ENCODE measurements around the gene RYR2.
"Not testable (repeated sequence)": the region's sequence is repeated elsewhere in the genome, so short reads cannot be mapped to it uniquely, and the experiment has no call there.

The RYR2 gene

GRCh38 chr1:237277994-237278393 lies 236.0 kb downstream of the RYR2 start:
- DNase-seq: not testable (repeated sequence)

- no peak for DNase-seq
Measured at GRCh38 chr1:237279629-237280028, 237.6 kb downstream of the RYR2 start.

GRCh38 chr1:237281481-237281880 lies 239.5 kb downstream of the RYR2 start:
- DNase-seq: no peak

GRCh38 chr1:237282208-237282783 lies 240.3 kb downstream of the RYR2 start:
- DNase-seq: no peak

- no peak for DNase-seq
Measured at GRCh38 chr1:237287876-237288521, 246.0 kb downstream of the RYR2 start.

GRCh38 chr1:237293804-237294203 lies 251.8 kb downstream of the RYR2 start:
- DNase-seq: no peak

- no peak for DNase-seq
Measured at GRCh38 chr1:237296861-237297260, 254.9 kb downstream of the RYR2 start.

- no peak for DNase-seq
Measured at GRCh38 chr1:237300642-237301041, 258.7 kb downstream of the RYR2 start.

- DNase-seq: no peak
Measured at GRCh38 chr1:237303929-237304328, 261.9 kb downstream of the RYR2 start.

GRCh38 chr1:237306726-237307125 lies 264.7 kb downstream of the RYR2 start:
- DNase-seq: no peak

GRCh38 chr1:237309595-237310118 lies 267.7 kb downstream of the RYR2 start:
- DNase-seq: no peak

- no peak for DNase-seq
Measured at GRCh38 chr1:237316352-237316751, 274.4 kb downstream of the RYR2 start.

- DNase-seq: no peak
Measured at GRCh38 chr1:237318748-237319147, 276.8 kb downstream of the RYR2 start.

- no peak for DNase-seq
Measured at GRCh38 chr1:237320890-237321289, 278.9 kb downstream of the RYR2 start.

GRCh38 chr1:237324226-237324625 lies 282.2 kb downstream of the RYR2 start:
- DNase-seq: no peak

GRCh38 chr1:237327061-237327460 lies 285.1 kb downstream of the RYR2 start:
- no peak for DNase-seq

GRCh38 chr1:237340892-237341291 lies 298.9 kb downstream of the RYR2 start:
- DNase-seq: no peak

- DNase-seq: no peak
Measured at GRCh38 chr1:237341391-237341790, 299.4 kb downstream of the RYR2 start.

GRCh38 chr1:237342730-237343129 lies 300.7 kb downstream of the RYR2 start:
- no peak for DNase-seq

- no peak for DNase-seq
Measured at GRCh38 chr1:237352747-237353146, 310.8 kb downstream of the RYR2 start.

GRCh38 chr1:237353918-237354317 lies 311.9 kb downstream of the RYR2 start:
- DNase-seq: no peak

- DNase-seq: no peak
Measured at GRCh38 chr1:237355022-237355421, 313.0 kb downstream of the RYR2 start.

GRCh38 chr1:237358555-237358954 lies 316.6 kb downstream of the RYR2 start:
- no peak for DNase-seq

- DNase-seq: no peak
Measured at GRCh38 chr1:237367758-237368157, 325.8 kb downstream of the RYR2 start.

GRCh38 chr1:237371477-237371876 lies 329.5 kb downstream of the RYR2 start:
- DNase-seq: not testable (repeated sequence)
